GM23338 (cell line): ENCODE data around the gene GGCT. TPM values are rescaled to one million over a fixed set of nuclear protein-coding genes. Genes with fewer than 3 reads are reported as not detected.

Source experiments
- ATAC-seq: fragments of 200-7000 bp; cut with Tn5 transposase; 3 replicates; pipeline ENCODE4 v1.9.1; 2020
- DNase-seq: peaks from one replicate; pipeline ENCODE4 v3.0.0-alpha.2; 2015; ENCODE audit warnings: low spot score
- H2AFZ ChIP-seq: fragments of 200-600 bp; sonication (generic); 2 replicates; pipeline ENCODE4 v1.8.0; 2016; ENCODE audit warnings: antibody characterized with exemption, mild to moderate bottlenecking, moderate library complexity
- H3F3A ChIP-seq: fragments of 200-600 bp; sonication (generic); replicated peaks from 2 replicates; pipeline ENCODE4 v1.8.0; 2017; ENCODE audit warnings: antibody characterized with exemption, mixed run types, low read depth
- H3K27ac ChIP-seq: fragments of 200-600 bp; sonication (generic); 2 replicates; pipeline ENCODE4 v1.6.1; 2016; ENCODE audit warnings: low read depth
- H3K27me3 ChIP-seq: fragments of 200-600 bp; sonication (generic); 2 replicates; pipeline ENCODE4 v1.8.0; 2016; ENCODE audit warnings: mild to moderate bottlenecking, mixed run types, moderate library complexity; ENCODE audit not compliant: insufficient read depth
- H3K36me3 ChIP-seq: fragments of 200-600 bp; sonication (generic); 2 replicates; pipeline ENCODE4 v1.8.0; 2016; ENCODE audit warnings: mild to moderate bottlenecking; ENCODE audit not compliant: insufficient read depth
- H3K4me1 ChIP-seq: fragments of 200-600 bp; sonication (generic); 2 replicates; pipeline ENCODE4 v1.8.0; 2016; ENCODE audit warnings: mild to moderate bottlenecking, moderate library complexity; ENCODE audit not compliant: insufficient read depth
- H3K4me2 ChIP-seq: fragments of 200-600 bp; sonication (generic); 2 replicates; pipeline ENCODE4 v1.7.1; 2017; ENCODE audit warnings: mixed run types
- H3K4me3 ChIP-seq: fragments of 200-600 bp; sonication (generic); 2 replicates; pipeline ENCODE4 v1.6.1; 2016; ENCODE audit warnings: mixed run types
- H3K79me2 ChIP-seq: fragments of 200-600 bp; sonication (generic); replicated peaks from 2 replicates; pipeline ENCODE4 v1.8.0; 2017; ENCODE audit warnings: mild to moderate bottlenecking; ENCODE audit not compliant: insufficient read depth
- H3K9me2 ChIP-seq: fragments of 200-600 bp; sonication (generic); 2 replicates; pipeline ENCODE4 v1.8.0; 2017; ENCODE audit not compliant: insufficient read depth
- H4K20me1 ChIP-seq: fragments of 200-600 bp; sonication (generic); replicated peaks from 2 replicates; pipeline ENCODE4 v1.8.0; 2017; ENCODE audit warnings: mild to moderate bottlenecking; ENCODE audit not compliant: insufficient read depth
- H3K27ac Mint-ChIP-seq: 2 replicates; pipeline ENCODE4 v1.8.0; 2020; ENCODE audit warnings: inconsistent platforms, mild to moderate bottlenecking, moderate library complexity, mixed read lengths
- H3K27me3 Mint-ChIP-seq: 3 replicates; pipeline ENCODE4 v1.8.0; 2022; ENCODE audit warnings: low read depth, mild to moderate bottlenecking, moderate library complexity, mixed read lengths, inconsistent platforms; ENCODE audit not compliant: insufficient read depth, poor library complexity
- H3K36me3 Mint-ChIP-seq: 3 replicates; pipeline ENCODE4 v1.8.0; 2021; ENCODE audit warnings: low read depth, mild to moderate bottlenecking, inconsistent platforms, moderate library complexity, mixed read lengths
- H3K4me1 Mint-ChIP-seq: 3 replicates; pipeline ENCODE4 v1.8.0; 2020; ENCODE audit warnings: mild to moderate bottlenecking, inconsistent platforms, mixed read lengths
- H3K4me3 Mint-ChIP-seq: 3 replicates; pipeline ENCODE4 v1.8.0; 2021; ENCODE audit warnings: moderate library complexity, mild to moderate bottlenecking, inconsistent platforms, mixed read lengths
- H3K9me3 Mint-ChIP-seq: 3 replicates; pipeline ENCODE4 v1.8.0; 2020; ENCODE audit warnings: moderate library complexity, mild to moderate bottlenecking, inconsistent platforms, mixed read lengths
- CREB1 ChIP-seq: fragments of 250-450 bp; sonication (Bioruptor Pico); IDR thresholded peaks from 2 replicates; pipeline ENCODE4 v1.5.0; 2020; ENCODE audit warnings: low read depth, mild to moderate bottlenecking, moderate library complexity
- CTCF ChIP-seq, 2 experiments: fragments of 200-600 bp in 1 of 2; sonication (generic) in 1 of 2; conservative IDR thresholded peaks; 2 replicates each; pipeline versions ENCODE4 v1.5.1 to v1.6.1; 2016 to 2017; ENCODE audit warnings: antibody characterized with exemption in 2 of 2, low read depth in 2 of 2, mild to moderate bottlenecking in 2 of 2, moderate library complexity in 1 of 2
- ETS1 ChIP-seq: IDR thresholded peaks from 2 replicates; pipeline ENCODE4 v1.6.1; 2016; ENCODE audit warnings: antibody characterized with exemption
- EZH2phosphoT487 ChIP-seq: fragments of 200-600 bp; sonication (generic); IDR thresholded peaks from one replicate; pipeline ENCODE4 v1.8.1; 2018; ENCODE audit warnings: antibody characterized with exemption; ENCODE audit not compliant: unreplicated experiment
- JUNB ChIP-seq: IDR thresholded peaks from one replicate; pipeline ENCODE4 v1.6.1; 2016; ENCODE audit warnings: antibody characterized with exemption; ENCODE audit not compliant: unreplicated experiment
- ZNF331 ChIP-seq: fragments of 250-450 bp; sonication (Bioruptor Pico); IDR thresholded peaks from 2 replicates; pipeline ENCODE4 v1.5.0; 2020; ENCODE audit warnings: low read depth, mild to moderate bottlenecking, moderate library complexity
- ZNF462 ChIP-seq: fragments of 250-450 bp; sonication (Bioruptor Pico); IDR thresholded peaks from 2 replicates; pipeline ENCODE4 v1.5.0; 2020; ENCODE audit warnings: mild to moderate bottlenecking, moderate library complexity
- polyA plus RNA-seq: library from polyadenylated mRNA; unstranded; fragments of >200 nt; fragmentation: Nextera tagmentation; extraction: Ambion mirVana; gene quantifications from 2 replicates; pipeline ENCODE4 v1.2.1, GENCODE V29; 2016
- total RNA-seq: library from RNA; depleted of rRNA; stranded (reverse); fragments of >200 nt; shearing (Covaris generic); gene quantifications from 2 replicates; pipeline ENCODE4 v1.2.3, GENCODE V29; 2014

The GGCT gene
- total and polyA plus RNA-seq, 2 experiments from 2014 or later, result 104 to 229 TPM

- Histone ChIP-seq H3K36me3 (no peaks in the 10 kb centered on the region), H3F3A (no peaks in the 10 kb centered on the region), H3K79me2 (peaks cover 10% of the 10 kb centered on the region; the same call in 1 of the 2 replicates), H4K20me1 (no peaks in the 10 kb centered on the region; the same call in 1 of the 2 replicates), H3K9me2 (no peaks in the 10 kb centered on the region), H3K27me3 (peaks cover 11% of the 10 kb centered on the region; the same call in 1 of the 2 replicates), H3K4me1 (peaks cover 8% of the 10 kb centered on the region), H3K27ac (no peak overlapping the region), H3K4me2 (no peak overlapping the region), H2AFZ (no peak overlapping the region), H3K4me3 (no peak overlapping the region)
- TF ChIP-seq EZH2phosphoT487 (no peak), ZNF462 (CRISPR knock-in tag) (no peak), CREB1 (CRISPR knock-in tag) (no peak), ZNF331 (CRISPR knock-in tag) (no peak), CTCF (conservative IDR thresholded peaks at IDR 0.05; ENCODE audit: low read depth in 2 of 2) (no peak), JUNB (no peak), ETS1 (no peak)
- H3K36me3 Mint-ChIP-seq, result no peaks in the 10 kb centered on the region
- DNase-seq (no peak), ATAC-seq (no peak)
- no peak overlapping the region for H3K27ac Mint-ChIP-seq
- H3K9me3 Mint-ChIP-seq, result no peaks in the 10 kb centered on the region
- peaks cover 11% of the 10 kb centered on the region for H3K27me3 Mint-ChIP-seq
- no peak overlapping the region for H3K4me3 Mint-ChIP-seq
- H3K4me1 Mint-ChIP-seq, result peaks cover 5% of the 10 kb centered on the region
Measured at GRCh38 chr7:30474893-30475292, 29.7 kb downstream of the GGCT start.
